ENCODE measurements around the gene DNAJC24. TPM values are rescaled to one million over a fixed set of nuclear protein-coding genes. Genes with fewer than 3 reads are reported as not detected.

DNAJC24 gene
- total and polyA plus RNA-seq, 2 experiments from 2014 or later = 20.3 to 21.3 TPM

DNA sequence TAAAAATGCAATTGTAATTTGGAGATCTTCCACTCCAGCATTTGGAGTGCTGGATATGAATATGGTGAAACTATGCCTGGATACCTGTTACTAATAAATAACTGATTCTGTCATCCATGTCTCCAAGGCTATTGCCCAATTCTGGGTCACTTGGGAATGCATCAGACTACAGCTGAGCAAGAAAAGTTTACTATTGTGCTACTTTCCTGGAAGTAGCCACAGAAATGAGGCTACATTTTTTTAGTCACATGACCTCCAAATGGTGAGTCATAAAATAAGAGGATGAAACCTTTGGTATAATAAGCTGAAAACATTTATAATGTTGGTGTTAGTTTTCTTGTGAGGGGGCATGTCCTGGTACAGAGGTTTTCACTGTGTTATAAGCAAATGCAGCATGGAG lies 44.5 kb upstream of the DNAJC24 start:
- no peak for ATAC-seq
- no peaks in the 10 kb centered on the region for H3K36me3 ChIP-seq (ENCODE audit: insufficient read depth)

More for the DNA sequence above, 44.5 kb upstream of the DNAJC24 start:
- Histone ChIP-seq H3K9me2 (ENCODE audit: insufficient read depth) (no peaks in the 10 kb centered on the region; the same call in 1 of the 2 replicates), H3K27me3 (ENCODE audit: insufficient read depth) (no peaks in the 10 kb centered on the region), H3K4me3 (no peak overlapping the region), H3K79me2 (replicated peaks; ENCODE audit: insufficient read depth) (no peaks in the 10 kb centered on the region), H4K20me1 (replicated peaks; ENCODE audit: insufficient read depth) (no peaks in the 10 kb centered on the region), H3K4me1 (ENCODE audit: insufficient read depth) (no peaks in the 10 kb centered on the region), H3K27ac (ENCODE audit: low read depth) (no peak overlapping the region), H3F3A (replicated peaks; ENCODE audit: low read depth) (no peaks in the 10 kb centered on the region), H3K4me2 (no peak overlapping the region), H2AFZ (no peak overlapping the region)
- DNase-seq (ENCODE audit: low spot score) = no peak
- Mint-ChIP-seq H3K27ac (no peak overlapping the region), H3K4me1 (peaks cover 4% of the 10 kb centered on the region; the same call in 2 of the 3 replicates), H3K27me3 (ENCODE audit: insufficient read depth, low read depth, poor library complexity) (peaks cover 2% of the 10 kb centered on the region), H3K9me3 (peaks cover 6% of the 10 kb centered on the region; the same call in 1 of the 3 replicates), H3K36me3 (ENCODE audit: low read depth) (peaks cover 5% of the 10 kb centered on the region; the same call in 1 of the 3 replicates), H3K4me3 (no peak overlapping the region)
- no peak for TF ChIP-seq ZNF114 (CRISPR knock-in tag; IDR thresholded peaks at IDR 0.05)
- TF ChIP-seq, protein P1, sequence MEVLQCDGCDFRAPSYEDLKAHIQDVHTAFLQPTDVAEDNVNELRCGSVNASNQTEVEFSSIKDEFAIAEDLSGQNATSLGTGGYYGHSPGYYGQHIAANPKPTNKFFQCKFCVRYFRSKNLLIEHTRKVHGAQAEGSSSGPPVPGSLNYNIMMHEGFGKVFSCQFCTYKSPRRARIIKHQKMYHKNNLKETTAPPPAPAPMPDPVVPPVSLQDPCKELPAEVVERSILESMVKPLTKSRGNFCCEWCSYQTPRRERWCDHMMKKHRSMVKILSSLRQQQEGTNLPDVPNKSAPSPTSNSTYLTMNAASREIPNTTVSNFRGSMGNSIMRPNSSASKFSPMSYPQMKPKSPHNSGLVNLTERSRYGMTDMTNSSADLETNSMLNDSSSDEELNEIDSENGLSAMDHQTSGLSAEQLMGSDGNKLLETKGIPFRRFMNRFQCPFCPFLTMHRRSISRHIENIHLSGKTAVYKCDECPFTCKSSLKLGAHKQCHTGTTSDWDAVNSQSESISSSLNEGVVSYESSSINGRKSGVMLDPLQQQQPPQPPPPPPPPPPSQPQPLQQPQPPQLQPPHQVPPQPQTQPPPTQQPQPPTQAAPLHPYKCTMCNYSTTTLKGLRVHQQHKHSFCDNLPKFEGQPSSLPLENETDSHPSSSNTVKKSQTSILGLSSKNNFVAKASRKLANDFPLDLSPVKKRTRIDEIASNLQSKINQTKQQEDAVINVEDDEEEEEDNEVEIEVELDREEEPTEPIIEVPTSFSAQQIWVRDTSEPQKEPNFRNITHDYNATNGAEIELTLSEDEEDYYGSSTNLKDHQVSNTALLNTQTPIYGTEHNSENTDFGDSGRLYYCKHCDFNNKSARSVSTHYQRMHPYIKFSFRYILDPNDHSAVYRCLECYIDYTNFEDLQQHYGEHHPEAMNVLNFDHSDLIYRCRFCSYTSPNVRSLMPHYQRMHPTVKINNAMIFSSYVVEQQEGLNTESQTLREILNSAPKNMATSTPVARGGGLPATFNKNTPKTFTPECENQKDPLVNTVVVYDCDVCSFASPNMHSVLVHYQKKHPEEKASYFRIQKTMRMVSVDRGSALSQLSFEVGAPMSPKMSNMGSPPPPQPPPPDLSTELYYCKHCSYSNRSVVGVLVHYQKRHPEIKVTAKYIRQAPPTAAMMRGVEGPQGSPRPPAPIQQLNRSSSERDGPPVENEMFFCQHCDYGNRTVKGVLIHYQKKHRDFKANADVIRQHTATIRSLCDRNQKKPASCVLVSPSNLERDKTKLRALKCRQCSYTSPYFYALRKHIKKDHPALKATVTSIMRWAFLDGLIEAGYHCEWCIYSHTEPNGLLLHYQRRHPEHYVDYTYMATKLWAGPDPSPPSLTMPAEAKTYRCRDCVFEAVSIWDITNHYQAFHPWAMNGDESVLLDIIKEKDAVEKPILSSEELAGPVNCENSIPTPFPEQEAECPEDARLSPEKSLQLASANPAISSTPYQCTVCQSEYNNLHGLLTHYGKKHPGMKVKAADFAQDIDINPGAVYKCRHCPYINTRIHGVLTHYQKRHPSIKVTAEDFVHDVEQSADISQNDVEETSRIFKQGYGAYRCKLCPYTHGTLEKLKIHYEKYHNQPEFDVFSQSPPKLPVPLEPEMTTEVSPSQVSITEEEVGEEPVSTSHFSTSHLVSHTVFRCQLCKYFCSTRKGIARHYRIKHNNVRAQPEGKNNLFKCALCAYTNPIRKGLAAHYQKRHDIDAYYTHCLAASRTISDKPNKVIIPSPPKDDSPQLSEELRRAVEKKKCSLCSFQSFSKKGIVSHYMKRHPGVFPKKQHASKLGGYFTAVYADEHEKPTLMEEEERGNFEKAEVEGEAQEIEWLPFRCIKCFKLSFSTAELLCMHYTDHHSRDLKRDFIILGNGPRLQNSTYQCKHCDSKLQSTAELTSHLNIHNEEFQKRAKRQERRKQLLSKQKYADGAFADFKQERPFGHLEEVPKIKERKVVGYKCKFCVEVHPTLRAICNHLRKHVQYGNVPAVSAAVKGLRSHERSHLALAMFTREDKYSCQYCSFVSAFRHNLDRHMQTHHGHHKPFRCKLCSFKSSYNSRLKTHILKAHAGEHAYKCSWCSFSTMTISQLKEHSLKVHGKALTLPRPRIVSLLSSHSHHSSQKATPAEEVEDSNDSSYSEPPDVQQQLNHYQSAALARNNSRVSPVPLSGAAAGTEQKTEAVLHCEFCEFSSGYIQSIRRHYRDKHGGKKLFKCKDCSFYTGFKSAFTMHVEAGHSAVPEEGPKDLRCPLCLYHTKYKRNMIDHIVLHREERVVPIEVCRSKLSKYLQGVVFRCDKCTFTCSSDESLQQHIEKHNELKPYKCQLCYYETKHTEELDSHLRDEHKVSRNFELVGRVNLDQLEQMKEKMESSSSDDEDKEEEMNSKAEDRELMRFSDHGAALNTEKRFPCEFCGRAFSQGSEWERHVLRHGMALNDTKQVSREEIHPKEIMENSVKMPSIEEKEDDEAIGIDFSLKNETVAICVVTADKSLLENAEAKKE (CRISPR knock-in tag; IDR thresholded peaks at IDR 0.05) = no peak
- TF ChIP-seq, protein P2, sequence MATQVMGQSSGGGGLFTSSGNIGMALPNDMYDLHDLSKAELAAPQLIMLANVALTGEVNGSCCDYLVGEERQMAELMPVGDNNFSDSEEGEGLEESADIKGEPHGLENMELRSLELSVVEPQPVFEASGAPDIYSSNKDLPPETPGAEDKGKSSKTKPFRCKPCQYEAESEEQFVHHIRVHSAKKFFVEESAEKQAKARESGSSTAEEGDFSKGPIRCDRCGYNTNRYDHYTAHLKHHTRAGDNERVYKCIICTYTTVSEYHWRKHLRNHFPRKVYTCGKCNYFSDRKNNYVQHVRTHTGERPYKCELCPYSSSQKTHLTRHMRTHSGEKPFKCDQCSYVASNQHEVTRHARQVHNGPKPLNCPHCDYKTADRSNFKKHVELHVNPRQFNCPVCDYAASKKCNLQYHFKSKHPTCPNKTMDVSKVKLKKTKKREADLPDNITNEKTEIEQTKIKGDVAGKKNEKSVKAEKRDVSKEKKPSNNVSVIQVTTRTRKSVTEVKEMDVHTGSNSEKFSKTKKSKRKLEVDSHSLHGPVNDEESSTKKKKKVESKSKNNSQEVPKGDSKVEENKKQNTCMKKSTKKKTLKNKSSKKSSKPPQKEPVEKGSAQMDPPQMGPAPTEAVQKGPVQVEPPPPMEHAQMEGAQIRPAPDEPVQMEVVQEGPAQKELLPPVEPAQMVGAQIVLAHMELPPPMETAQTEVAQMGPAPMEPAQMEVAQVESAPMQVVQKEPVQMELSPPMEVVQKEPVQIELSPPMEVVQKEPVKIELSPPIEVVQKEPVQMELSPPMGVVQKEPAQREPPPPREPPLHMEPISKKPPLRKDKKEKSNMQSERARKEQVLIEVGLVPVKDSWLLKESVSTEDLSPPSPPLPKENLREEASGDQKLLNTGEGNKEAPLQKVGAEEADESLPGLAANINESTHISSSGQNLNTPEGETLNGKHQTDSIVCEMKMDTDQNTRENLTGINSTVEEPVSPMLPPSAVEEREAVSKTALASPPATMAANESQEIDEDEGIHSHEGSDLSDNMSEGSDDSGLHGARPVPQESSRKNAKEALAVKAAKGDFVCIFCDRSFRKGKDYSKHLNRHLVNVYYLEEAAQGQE (IDR thresholded peaks at IDR 0.05; ENCODE audit: unreplicated experiment) = no peak
- TF ChIP-seq, protein P3, sequence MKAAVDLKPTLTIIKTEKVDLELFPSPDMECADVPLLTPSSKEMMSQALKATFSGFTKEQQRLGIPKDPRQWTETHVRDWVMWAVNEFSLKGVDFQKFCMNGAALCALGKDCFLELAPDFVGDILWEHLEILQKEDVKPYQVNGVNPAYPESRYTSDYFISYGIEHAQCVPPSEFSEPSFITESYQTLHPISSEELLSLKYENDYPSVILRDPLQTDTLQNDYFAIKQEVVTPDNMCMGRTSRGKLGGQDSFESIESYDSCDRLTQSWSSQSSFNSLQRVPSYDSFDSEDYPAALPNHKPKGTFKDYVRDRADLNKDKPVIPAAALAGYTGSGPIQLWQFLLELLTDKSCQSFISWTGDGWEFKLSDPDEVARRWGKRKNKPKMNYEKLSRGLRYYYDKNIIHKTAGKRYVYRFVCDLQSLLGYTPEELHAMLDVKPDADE (IDR thresholded peaks at IDR 0.05) = no peak
- TF ChIP-seq CTCF (conservative IDR thresholded peaks at IDR 0.05; ENCODE audit: low read depth in 2 of 2) = no peak
- no peak for TF ChIP-seq STAT1 (IDR thresholded peaks at IDR 0.05; ENCODE audit: unreplicated experiment)
- TF ChIP-seq CREB1 (CRISPR knock-in tag; IDR thresholded peaks at IDR 0.05; ENCODE audit: low read depth) = no peak
- TF ChIP-seq POLR2AphosphoS5 (IDR thresholded peaks at IDR 0.05; ENCODE audit: low read depth) = no peak
- no peak for TF ChIP-seq EZH2 (IDR thresholded peaks at IDR 0.05; ENCODE audit: low read depth, unreplicated experiment)

Measured in GM23338 (cell line).